Common myeloid progenitor, CD34-positive (primary cell): ENCODE data around the gene FAM219B.
"Not testable (repeated sequence)": the region's sequence is repeated elsewhere in the genome, so short reads cannot be mapped to it uniquely, and the experiment has no call there.

Source experiments
- CTCF ChIA-PET: fragments of 350-600 bp; sonication (Branson Sonifier 250); formaldehyde crosslinking; loops from one replicate; lab custom pipeline; 2021; ENCODE audit warnings: antibody characterized with exemption; lab: Charles Lee
- POLR2A ChIA-PET: fragments of 350-600 bp; sonication (Branson Sonifier 250); formaldehyde crosslinking; loops from one replicate; lab custom pipeline; 2021; ENCODE audit warnings: antibody characterized with exemption; lab: Charles Lee
- DNase-seq, 3 donors: peaks; one replicate each; pipeline versions ENCODE4 v3.0.0 to v3.0.0-alpha.2; 2013
- H3K27ac ChIP-seq, 2 experiments: 1 replicate in 1 of 2; 2 replicates in 1 of 2; pipeline ENCODE4 v1.7.0; 2013; ENCODE audit warnings: inconsistent platforms in 2 of 2, low read length in 2 of 2, mild to moderate bottlenecking in 2 of 2, low read depth in 1 of 2, moderate library complexity in 1 of 2; ENCODE audit not compliant: severe bottlenecking in 2 of 2, insufficient read depth in 1 of 2, poor library complexity in 1 of 2
- H3K27me3 ChIP-seq, 5 experiments: replicated peaks in 2 of 5; 1 replicate in 3 of 5; 2 replicates in 2 of 5; pipeline versions ENCODE4 v1.6.1 to v1.7.0; 2013; ENCODE audit warnings: low read length in 4 of 5, mild to moderate bottlenecking in 2 of 5, moderate library complexity in 2 of 5, inconsistent platforms in 1 of 5; ENCODE audit not compliant: insufficient read depth in 5 of 5, control insufficient read depth in 4 of 5
- H3K36me3 ChIP-seq, 4 experiments: 1 replicate in 2 of 4; 2 replicates in 2 of 4; pipeline versions ENCODE4 v1.6.1 to v1.7.0; 2013; ENCODE audit warnings: low read length in 3 of 4, control low read depth in 1 of 4, mild to moderate bottlenecking in 1 of 4; ENCODE audit not compliant: control insufficient read depth in 4 of 4, insufficient read depth in 4 of 4
- H3K4me1 ChIP-seq, 4 experiments: 1 replicate in 3 of 4; 2 replicates in 1 of 4; pipeline versions ENCODE4 v1.6.1 to v1.7.1; 2013; ENCODE audit warnings: low read length in 3 of 4, mild to moderate bottlenecking in 3 of 4, control low read depth in 1 of 4, inconsistent platforms in 1 of 4, moderate library complexity in 1 of 4; ENCODE audit not compliant: control insufficient read depth in 4 of 4, insufficient read depth in 4 of 4; ENCODE audit errors: control extremely low read depth in 1 of 4
- H3K4me3 ChIP-seq, 7 experiments: 1 replicate in 4 of 7; 2 replicates in 3 of 7; pipeline versions ENCODE4 v1.5.1 to v1.7.0; 2013; ENCODE audit warnings: mild to moderate bottlenecking in 7 of 7, low read length in 6 of 7, moderate library complexity in 6 of 7, inconsistent platforms in 2 of 7, low read depth in 2 of 7, control low read depth in 1 of 7; ENCODE audit not compliant: insufficient read depth in 4 of 7, control insufficient read depth in 1 of 7; ENCODE audit errors: extremely low read depth in 1 of 7
- H3K9me3 ChIP-seq, 5 experiments: 1 replicate in 4 of 5; 2 replicates in 1 of 5; pipeline versions ENCODE4 v1.6.1 to v1.7.1; 2013; ENCODE audit warnings: low read length in 4 of 5, mild to moderate bottlenecking in 2 of 5, inconsistent platforms in 1 of 5, low read depth in 1 of 5, moderate library complexity in 1 of 5; ENCODE audit not compliant: control insufficient read depth in 4 of 5, insufficient read depth in 2 of 5; ENCODE audit errors: control extremely low read depth in 1 of 5
- WGBS: methylation state at CpG from one replicate; pipeline ENCODE4 v1.1.5; 2013; ENCODE audit not compliant: insufficient coverage; 5-methylcytosine and 5-hydroxymethylcytosine counted together

Gene FAM219B

DNA sequence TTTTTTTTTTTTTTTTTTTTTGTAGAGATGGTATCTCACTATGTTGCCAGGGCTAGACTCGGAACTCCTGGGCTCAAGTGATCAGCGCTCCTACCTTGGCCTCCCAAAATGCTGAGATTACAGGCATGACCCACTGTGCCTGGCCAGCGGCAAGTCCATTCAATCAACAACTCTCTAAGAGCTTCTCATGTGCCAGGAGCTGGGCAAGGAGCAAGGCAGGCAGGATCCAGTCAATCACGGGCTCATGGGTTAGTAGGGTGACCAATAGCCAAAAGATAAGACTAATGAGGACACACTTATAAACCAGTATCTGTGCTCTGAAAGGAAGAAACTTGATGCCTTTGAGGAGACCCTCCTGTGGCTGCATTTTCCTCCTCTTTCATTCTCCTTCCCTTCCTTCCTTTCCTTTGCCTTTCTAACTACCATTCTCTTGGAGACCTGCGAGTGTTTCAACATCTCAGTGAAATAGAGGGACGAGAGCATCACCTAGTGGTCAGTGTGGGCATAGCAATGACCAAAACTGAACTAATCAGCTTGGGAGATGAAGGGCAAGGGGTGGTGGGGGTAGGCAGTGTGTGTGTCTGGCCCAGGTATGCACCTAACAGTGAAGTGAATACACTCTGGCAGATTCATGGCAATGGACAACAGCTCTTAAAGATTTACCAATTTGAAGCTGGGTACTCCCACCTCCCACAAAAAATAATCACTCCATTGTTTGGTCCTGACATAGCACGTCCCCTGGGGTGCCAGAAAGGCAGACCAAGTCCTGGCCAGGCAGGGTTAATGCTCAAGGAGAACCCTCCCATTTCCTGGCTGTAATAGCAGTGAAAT lies 43.6 kb upstream of the FAM219B start:
- H3K4me1 ChIP-seq = peaks cover 0 to 19% (median 11%) of the 10 kb centered on the region in 4 experiments
- H3K27me3 ChIP-seq = no peaks in the 10 kb centered on the region
- no peaks in the 10 kb centered on the region for H3K9me3 ChIP-seq
- peak; percentile 76 to 89 (median 78) for DNase-seq
- H3K4me3 ChIP-seq = no peak overlapping the region
- no peak overlapping the region for H3K27ac ChIP-seq
- 67% methylated on average over 6 of the region's 7 CpGs for WGBS
- ChIA-PET CTCF (interaction anchor here (0.5 to 5.4 kb wide), 31 partner anchors 10 to 317 kb away, joined by 3 to 41 read pairs (median 4); partner anchors contain the start of gene COX5A), POLR2A (no interaction called here)
- H3K36me3 ChIP-seq = no peaks in the 10 kb centered on the region

DNA sequence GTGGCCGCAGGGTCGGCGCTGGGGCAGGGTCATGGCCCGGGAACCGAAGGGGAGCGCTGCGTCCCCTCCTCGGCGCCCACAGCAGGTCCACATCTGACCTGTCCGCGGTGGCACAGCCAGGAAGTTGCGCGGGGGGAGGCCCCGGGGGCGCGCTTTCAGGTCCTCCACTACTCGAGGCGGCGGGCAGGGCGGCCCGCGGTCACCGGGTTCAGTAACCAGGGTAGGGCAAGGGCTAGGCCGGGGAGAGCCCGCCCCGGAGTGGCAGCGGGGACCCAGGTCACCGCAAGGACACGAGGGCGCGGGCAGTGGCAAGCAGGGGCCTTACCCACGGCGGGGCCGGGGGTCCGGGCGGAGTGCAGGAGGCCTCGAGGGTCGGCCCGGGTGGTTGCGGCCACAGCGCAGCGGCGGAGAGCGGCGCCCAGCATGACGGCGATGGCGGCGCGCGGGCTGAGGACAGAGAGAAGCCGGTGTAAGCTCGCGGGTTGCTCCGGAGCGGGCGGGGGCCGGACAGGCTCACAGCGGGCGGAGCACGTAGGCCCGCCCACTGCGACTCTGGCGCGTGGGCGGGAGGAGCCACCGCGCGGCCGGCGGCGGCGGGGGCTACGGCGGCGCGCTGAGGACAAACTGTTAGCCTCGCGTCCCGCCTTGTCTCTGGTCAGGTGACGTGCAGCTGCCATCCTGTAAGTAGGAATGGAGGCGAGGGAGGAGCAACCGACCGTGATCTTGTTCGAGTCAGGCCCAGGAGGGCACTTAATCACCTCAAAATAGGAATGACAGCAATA lies 31.1 kb upstream of the FAM219B start, which contains the start of gene COX5A:
TSS of gene COX5A (minus strand) at position 484 of the 782 bp plus-strand sequence. CDS start at position 425, 59 bp downstream.
- no peaks in the 10 kb centered on the region for H3K9me3 ChIP-seq
- ChIA-PET CTCF (interaction anchor here (5.0 kb wide), 1 partner anchor 13 kb away, joined by 30 read pairs; no protein-coding TSS in a partner anchor), POLR2A (interaction anchor here (0.6 kb wide), 3 partner anchors 58 to 106 kb away, joined by 3 read pairs; no protein-coding TSS in a partner anchor)
- peak within 1 kb of the TSS; percentile 90 to 99 (median 94) for H3K4me3 ChIP-seq
- no peaks in the 10 kb centered on the region for H3K36me3 ChIP-seq
- DNase-seq = peak; percentile 95 to 98 (median 97)
- no peaks in the 10 kb centered on the region for H3K27me3 ChIP-seq
- H3K4me1 ChIP-seq = peaks cover 0 to 23% (median 11%) of the 10 kb centered on the region in 4 experiments
- WGBS = 0% methylated on average over 78 of the region's 85 CpGs
- peak within 1 kb of the TSS; percentile 75 to 91 for H3K27ac ChIP-seq

DNA sequence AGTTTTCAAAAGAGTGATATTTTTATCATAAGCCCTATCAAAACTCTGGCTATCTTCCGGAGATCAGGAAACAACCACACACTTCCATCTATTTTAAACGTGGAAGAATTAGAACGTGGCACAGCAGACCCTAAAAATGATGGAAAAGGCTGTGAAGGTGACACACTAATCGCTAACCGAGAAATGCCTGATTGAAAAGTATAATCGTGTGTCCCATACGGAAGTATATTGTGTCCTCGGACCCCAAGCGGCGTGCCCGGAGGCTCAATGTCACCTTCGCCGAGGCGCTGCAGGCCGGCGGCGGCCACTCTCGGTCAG lies 30.6 kb upstream of the FAM219B start:
- ChIA-PET CTCF (no interaction called here), POLR2A (no interaction called here)
- 0% methylated on average over 18 of the region's 18 CpGs for WGBS
- Histone ChIP-seq H3K4me1 (peaks cover 0 to 23% (median 11%) of the 10 kb centered on the region in 4 experiments), H3K36me3 (no peaks in the 10 kb centered on the region), H3K9me3 (no peaks in the 10 kb centered on the region), H3K27me3 (no peaks in the 10 kb centered on the region), H3K27ac (peak overlapping the region; percentile 75 to 91), H3K4me3 (peak overlapping the region; percentile 90 to 99 (median 94))
- no peak for DNase-seq

DNA sequence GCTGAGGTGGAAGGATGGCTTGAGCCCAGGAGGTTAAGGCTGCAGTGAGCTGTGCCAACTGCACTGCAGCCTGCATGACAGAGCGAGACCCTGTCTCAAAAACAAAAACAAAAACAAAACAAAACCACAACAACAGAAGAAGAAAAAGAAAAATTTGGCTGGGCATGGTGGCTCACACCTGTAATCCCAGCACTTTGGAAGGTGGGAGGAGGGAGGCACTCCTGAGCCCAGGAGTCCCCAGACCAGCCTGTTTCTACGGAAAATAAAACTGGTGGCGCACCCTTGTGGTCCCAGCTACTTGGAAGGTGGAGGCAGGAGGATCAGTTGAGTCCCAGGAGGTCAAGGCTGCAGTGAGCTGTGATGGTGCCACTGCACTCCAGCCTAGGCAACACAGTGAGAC lies 28.5 kb upstream of the FAM219B start:
- H3K9me3 ChIP-seq, DNase-seq, H3K27ac ChIP-seq, POLR2A ChIA-PET, H3K27me3 ChIP-seq, H3K4me3 ChIP-seq: not testable (repeated sequence)
- H3K4me1 ChIP-seq = peaks cover 0 to 23% (median 11%) of the 10 kb centered on the region in 4 experiments
- CTCF ChIA-PET = interaction anchor here (0.8 to 2.5 kb wide), 8 partner anchors 14 to 301 kb away, joined by 3 to 9 read pairs (median 3); no protein-coding TSS in a partner anchor
- peaks cover 0 to 11% (median 3%) of the 10 kb centered on the region in 4 experiments for H3K36me3 ChIP-seq
- WGBS = 100% methylated on average over 2 of the region's 3 CpGs

DNA sequence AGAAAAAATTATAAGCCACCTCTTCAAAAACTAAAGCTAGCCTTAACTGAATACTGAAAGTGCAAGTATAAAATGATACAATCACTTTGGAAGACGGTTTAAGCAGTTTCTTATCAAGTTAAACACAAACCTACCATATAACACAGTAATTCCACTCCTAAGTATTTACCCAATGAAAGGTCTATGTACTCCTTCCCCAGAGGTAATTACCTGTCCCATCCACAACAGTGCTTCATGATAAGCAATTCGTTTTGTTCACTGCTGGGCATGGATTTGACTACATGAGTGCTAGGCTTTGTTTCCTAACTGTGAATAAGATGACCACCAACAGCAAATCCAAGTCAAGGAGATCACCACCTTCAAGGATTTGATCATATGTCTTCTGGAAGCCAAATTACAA lies 26.9 kb upstream of the FAM219B start:
- H3K36me3 ChIP-seq = peaks cover 5 to 21% (median 13%) of the 10 kb centered on the region in 4 experiments
- no peak for DNase-seq
- H3K27ac ChIP-seq = peak overlapping the region in 1 of 2 experiments; percentile 43
- no peaks in the 10 kb centered on the region for H3K27me3 ChIP-seq
- ChIA-PET CTCF (interaction anchor here (1.6 to 2.5 kb wide), 2 partner anchors 17 to 32 kb away, joined by 6 to 9 read pairs; no protein-coding TSS in a partner anchor), POLR2A (interaction anchor here (0.7 to 1.2 kb wide), 2 partner anchors 21 to 66 kb away, joined by 3 to 5 read pairs; no protein-coding TSS in a partner anchor)
- H3K9me3 ChIP-seq = no peaks in the 10 kb centered on the region
- WGBS = 57% methylated on average over 2 of the region's 2 CpGs
- H3K4me3 ChIP-seq = no peak overlapping the region
- H3K4me1 ChIP-seq = peaks cover 0 to 19% (median 11%) of the 10 kb centered on the region in 4 experiments

DNA sequence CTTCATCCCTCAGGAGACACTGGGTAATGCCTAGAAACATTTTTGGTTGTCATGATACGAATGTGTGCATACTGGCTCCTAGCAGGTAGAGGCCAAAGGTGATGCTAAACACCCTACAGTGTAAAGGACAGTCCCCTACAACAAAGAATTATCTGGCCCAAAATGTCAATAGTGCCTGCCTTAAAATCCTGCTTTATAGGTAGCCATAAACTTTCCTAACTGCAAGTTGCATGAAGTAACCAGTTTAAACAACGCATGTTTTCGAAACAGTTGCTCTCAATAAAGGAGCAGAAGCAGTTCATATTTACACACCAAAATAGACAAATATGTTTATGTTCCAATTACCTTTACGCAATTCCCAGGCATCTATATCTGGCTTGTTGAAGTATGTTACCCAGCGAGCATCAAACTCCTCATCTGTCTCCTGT lies 22.1 kb upstream of the FAM219B start:
- Histone ChIP-seq H3K4me3 (no peak overlapping the region), H3K27ac (no peak overlapping the region), H3K27me3 (no peaks in the 10 kb centered on the region), H3K9me3 (no peaks in the 10 kb centered on the region), H3K36me3 (peaks cover 7 to 55% (median 30%) of the 10 kb centered on the region in 4 experiments), H3K4me1 (no peaks in the 10 kb centered on the region)
- ChIA-PET CTCF (no interaction called here), POLR2A (no interaction called here)
- no peak for DNase-seq
- 90% methylated on average over 3 of the region's 5 CpGs for WGBS
